Suprapubic skin (tissue), 4 donors: ENCODE data around the gene FASTK.

Experiments
- CTCF ChIP-seq, 2 donors: fragments of 200-600 bp in 1 of 2; fragments of 450-650 bp in 1 of 2; sonication (generic) in 1 of 2; IDR thresholded peaks; one replicate each; pipeline ENCODE4 v1.5.1; 2016 to 2019; ENCODE audit warnings: antibody characterized with exemption in 2 of 2, mild to moderate bottlenecking in 1 of 2, moderate library complexity in 1 of 2
- EP300 ChIP-seq: sonication (generic); formaldehyde crosslinking; IDR thresholded peaks from one replicate; pipeline ENCODE4 v1.6.1; 2017; ENCODE audit warnings: antibody characterized with exemption
- POLR2A ChIP-seq, 2 donors: fragments of 450-650 bp; IDR thresholded peaks; one replicate each; pipeline ENCODE4 v1.6.1; 2017; ENCODE audit warnings: antibody characterized with exemption in 2 of 2, mild to moderate bottlenecking in 2 of 2, moderate library complexity in 2 of 2
- POLR2AphosphoS5 ChIP-seq, 3 donors: sonication (generic); formaldehyde crosslinking; IDR thresholded peaks; one replicate each; pipeline ENCODE4 v1.6.1; 2017; ENCODE audit warnings: antibody characterized with exemption in 3 of 3

GRCh38 chr7:151086802-151087244 lies 6.2 kb upstream of the FASTK start:
- no peak for TF ChIP-seq POLR2A (IDR thresholded peaks at IDR 0.05)
- TF ChIP-seq CTCF (IDR thresholded peaks at IDR 0.05), result no peak
- no peak for TF ChIP-seq POLR2AphosphoS5 (IDR thresholded peaks at IDR 0.05)
- TF ChIP-seq EP300, result no peak
